ENCODE measurements around the gene SLA2. TPM values are rescaled to one million over a fixed set of nuclear protein-coding genes. Genes with fewer than 3 reads are reported as not detected.
A peak's percentile ranks its signal among the peaks of the same experiment; 100 is the strongest.
"Not testable (repeated sequence)": the region's sequence is repeated elsewhere in the genome, so short reads cannot be mapped to it uniquely, and the experiment has no call there.

SLA2 gene
- total RNA-seq, 1 experiment from 2014 or later, result 0.51 TPM

- Histone ChIP-seq H2AFZ (ENCODE audit: low read length) (no peak overlapping the region), H3K36me3 (ENCODE audit: low read depth, low read length) (peaks cover 37% of the 10 kb centered on the region), H3K4me2 (ENCODE audit: low read length) (no peak overlapping the region), H4K20me1 (ENCODE audit: low read length) (no peaks in the 10 kb centered on the region), H3F3A (ENCODE audit: low read length, unreplicated experiment) (no peaks in the 10 kb centered on the region), H3K27me3 (ENCODE audit: low read length) (no peaks in the 10 kb centered on the region), H3K4me1 (ENCODE audit: insufficient read depth, low read length) (peaks cover 12% of the 10 kb centered on the region; the same call in 1 of the 2 replicates), H3K9me3 (ENCODE audit: low read length) (no peaks in the 10 kb centered on the region), H3K9ac (ENCODE audit: low read length) (no peak overlapping the region), H3K9me2 (replicated peaks; ENCODE audit: low read length) (no peaks in the 10 kb centered on the region), H3K4me3 (ENCODE audit: low read length) (no peak overlapping the region), H3K27ac (ENCODE audit: low read length) (no peak overlapping the region), H3K79me2 (ENCODE audit: low read length) (peaks cover 6% of the 10 kb centered on the region; the same call in 1 of the 2 replicates)
- POLR2A ChIA-PET (ENCODE audit: unreplicated experiment), result no interaction called here
- CTCF ChIA-PET, result interaction anchor here (0.7 to 1.5 kb wide), 2 partner anchors 115 to 141 kb away, joined by 5 read pairs; no protein-coding TSS in a partner anchor
- DNase-seq (peak; percentile 71), ATAC-seq (peak; percentile 77)
- TF ChIP-seq EZH2phosphoT487 (IDR thresholded peaks at IDR 0.05; ENCODE audit: borderline replicate concordance, low read length) (no peak), EZH2 (IDR thresholded peaks at IDR 0.05; ENCODE audit: low read length, unreplicated experiment) (no peak), CTCF (conservative IDR thresholded peaks at IDR 0.05; ENCODE audit: low read depth, low read length) (no peak)
- intact Hi-C loops (cut with micrococcal nuclease), result no loop called here
- BruUV-seq (replicated peaks), result no TSS peak
Observed at GRCh38 chr20:36613974-36614373, 32.0 kb downstream of the SLA2 start.

- H3K9ac ChIP-seq (ENCODE audit: low read length), result no peak overlapping the region
- POLR2A ChIA-PET (ENCODE audit: unreplicated experiment), result interaction anchor here (0.7 kb wide), 1 partner anchor 21 kb away, joined by 6 read pairs; no protein-coding TSS in a partner anchor
- intact Hi-C loops (cut with micrococcal nuclease), result loop anchor here (1.0 kb wide), 1 partner anchor 143 kb away; no protein-coding TSS in a partner anchor
- TF ChIP-seq CTCF (conservative IDR thresholded peaks at IDR 0.05; ENCODE audit: low read depth, low read length), result no peak
- H3K36me3 ChIP-seq (ENCODE audit: low read depth, low read length), result peaks cover 51% of the 10 kb centered on the region
- H3K4me1 ChIP-seq (ENCODE audit: insufficient read depth, low read length), result peaks cover 24% of the 10 kb centered on the region
- H3K27me3 ChIP-seq (ENCODE audit: low read length), result no peaks in the 10 kb centered on the region
- BruUV-seq (replicated peaks), result no TSS peak
- no peak overlapping the region for H3K4me3 ChIP-seq (ENCODE audit: low read length)
- ATAC-seq (no peak), DNase-seq (no peak)
- no peaks in the 10 kb centered on the region for H3F3A ChIP-seq (ENCODE audit: low read length, unreplicated experiment)
- H3K79me2 ChIP-seq (ENCODE audit: low read length), result peaks cover 29% of the 10 kb centered on the region
- peaks cover 7% of the 10 kb centered on the region for H4K20me1 ChIP-seq (ENCODE audit: low read length)
- H3K27ac ChIP-seq (ENCODE audit: low read length), result no peak overlapping the region
- CTCF ChIA-PET, result interaction anchor here (0.6 kb wide), 1 partner anchor 158 kb away, joined by 3 read pairs; no protein-coding TSS in a partner anchor
- no peak overlapping the region for H2AFZ ChIP-seq (ENCODE audit: low read length)
- H3K9me3 ChIP-seq (ENCODE audit: low read length), result no peaks in the 10 kb centered on the region
- H3K9me2 ChIP-seq (replicated peaks; ENCODE audit: low read length), result no peaks in the 10 kb centered on the region
- H3K4me2 ChIP-seq (ENCODE audit: low read length), result no peak overlapping the region
Observed at GRCh38 chr20:36611625-36612024, 34.4 kb downstream of the SLA2 start.

- intact Hi-C loops (cut with micrococcal nuclease), result loop anchor here (10.0 kb wide), 1 partner anchor 256 kb away; a partner anchor contains a TSS
- DNase-seq; BruUV-seq (replicated peaks); H3K9me2 ChIP-seq (replicated peaks; ENCODE audit: low read length); H3K27me3 ChIP-seq (ENCODE audit: low read length); H3F3A ChIP-seq (ENCODE audit: low read length, unreplicated experiment); H3K9ac ChIP-seq (ENCODE audit: low read length); H2AFZ ChIP-seq (ENCODE audit: low read length); ATAC-seq; H3K9me3 ChIP-seq (ENCODE audit: low read length); CTCF ChIA-PET: not testable (repeated sequence)
- Histone ChIP-seq H3K4me3 (ENCODE audit: low read length) (peak overlapping the region; percentile 96; the same call in 1 of the 2 replicates), H3K4me1 (ENCODE audit: insufficient read depth, low read length) (peaks cover 20% of the 10 kb centered on the region), H3K79me2 (ENCODE audit: low read length) (peaks cover 40% of the 10 kb centered on the region), H3K36me3 (ENCODE audit: low read depth, low read length) (peaks cover 46% of the 10 kb centered on the region), H4K20me1 (ENCODE audit: low read length) (peaks cover 13% of the 10 kb centered on the region), H3K4me2 (ENCODE audit: low read length) (peak overlapping the region; percentile 91; the same call in 1 of the 2 replicates), H3K27ac (ENCODE audit: low read length) (0 out of 2 replicates have a peak overlapping the region, but pooled peaks have one; percentile 13)
- POLR2A ChIA-PET (ENCODE audit: unreplicated experiment), result interaction anchor here (0.7 kb wide), 1 partner anchor 26 kb away, joined by 4 read pairs; no protein-coding TSS in a partner anchor
Observed at GRCh38 chr20:36608388-36608728, 37.6 kb downstream of the SLA2 start.
